GM19372 (cell line): Measurements from ENCODE around the gene HCLS1.
"Not testable (repeated sequence)": the region's sequence is repeated elsewhere in the genome, so short reads cannot be mapped to it uniquely, and the experiment has no call there.

Source experiments
- ATAC-seq: cut with Tn5 transposase; IDR thresholded peaks from one replicate; pipeline ENCODE4 v1.9.1; 2021; ENCODE audit warnings: mild to moderate bottlenecking, low read depth, moderate library complexity; ENCODE audit not compliant: unreplicated experiment

The HCLS1 gene

GRCh38 chr3:121660356-121661171 is at the start of gene HCLS1:
HCLS1 (minus strand) TSS chr3:121660903; CDS start chr3:121658347, 2,556 bp downstream.
- peak; percentile 85 for ATAC-seq

DNA sequence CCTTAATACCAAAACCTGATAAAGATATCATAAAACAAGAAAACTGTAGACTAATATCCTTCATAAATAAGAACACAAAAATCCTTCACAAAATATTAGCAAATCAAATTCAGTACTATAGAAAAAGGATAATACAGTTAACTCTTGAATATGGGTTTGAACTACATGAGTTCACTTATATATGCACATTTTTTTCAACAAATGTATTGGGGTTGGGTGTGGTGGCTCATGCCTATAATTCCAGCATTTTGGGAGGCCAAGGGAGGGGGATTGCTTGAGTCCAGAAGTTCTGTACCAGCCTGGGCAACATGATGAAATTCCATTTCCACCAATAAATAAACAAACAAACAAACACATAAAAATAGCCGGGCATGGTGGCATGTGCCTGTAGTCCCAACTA is 49.6 kb upstream of the HCLS1 start:
- no peak for ATAC-seq

- ATAC-seq: no peak
These were observed 47.0 kb upstream of the HCLS1 start for GRCh38 chr3:121707531-121708273.

DNA sequence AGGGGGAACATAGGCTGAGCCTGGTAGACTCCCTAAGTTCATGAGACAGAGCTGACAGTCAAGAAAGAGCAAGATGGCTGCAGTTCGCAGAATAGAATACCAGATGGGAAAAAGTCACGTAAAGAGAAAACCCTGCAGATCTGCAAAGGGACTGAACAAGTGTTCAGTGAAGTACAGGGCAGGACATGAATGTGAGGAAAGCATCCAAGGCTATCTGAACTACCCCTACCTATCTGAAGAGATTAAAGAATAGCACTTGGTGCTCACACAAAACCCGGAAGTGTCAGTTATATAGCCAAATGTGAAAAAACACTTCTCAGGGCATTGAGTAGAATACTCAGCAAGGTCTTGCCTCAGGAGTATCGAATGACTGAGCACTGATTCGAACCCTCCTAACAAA is 44.8 kb upstream of the HCLS1 start:
- ATAC-seq: no peak

- ATAC-seq: no peak
These were observed 43.3 kb upstream of the HCLS1 start for GRCh38 chr3:121703973-121704372.

GRCh38 chr3:121698901-121699300 is 38.2 kb upstream of the HCLS1 start:
- ATAC-seq: no peak

GRCh38 chr3:121698476-121698875 is 37.8 kb upstream of the HCLS1 start:
- ATAC-seq: no peak

DNA sequence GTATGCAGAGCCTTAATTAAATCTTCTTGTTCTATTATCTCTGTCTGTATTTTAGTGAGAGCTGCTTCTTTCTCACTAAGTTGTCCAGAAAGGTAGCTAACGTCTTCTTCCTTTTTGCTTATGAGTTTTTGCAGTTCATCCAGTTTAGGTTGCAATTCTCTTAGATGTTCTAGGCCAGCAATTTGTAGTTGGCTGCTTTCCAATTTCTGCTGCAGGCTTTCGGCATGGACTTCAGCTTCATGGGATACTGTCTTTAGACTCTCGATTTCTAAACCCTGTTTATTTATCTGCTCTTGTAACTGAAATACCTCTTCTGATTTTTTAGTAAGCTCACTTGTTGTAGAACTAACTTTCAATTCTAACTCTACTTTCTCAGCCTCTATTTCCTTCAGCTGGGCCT is 35.5 kb upstream of the HCLS1 start:
- ATAC-seq: no peak

- ATAC-seq: no peak
These were observed 31.5 kb upstream of the HCLS1 start for GRCh38 chr3:121692010-121692699.

- no peak for ATAC-seq
These were observed 30.2 kb upstream of the HCLS1 start for GRCh38 chr3:121690777-121691405.

DNA sequence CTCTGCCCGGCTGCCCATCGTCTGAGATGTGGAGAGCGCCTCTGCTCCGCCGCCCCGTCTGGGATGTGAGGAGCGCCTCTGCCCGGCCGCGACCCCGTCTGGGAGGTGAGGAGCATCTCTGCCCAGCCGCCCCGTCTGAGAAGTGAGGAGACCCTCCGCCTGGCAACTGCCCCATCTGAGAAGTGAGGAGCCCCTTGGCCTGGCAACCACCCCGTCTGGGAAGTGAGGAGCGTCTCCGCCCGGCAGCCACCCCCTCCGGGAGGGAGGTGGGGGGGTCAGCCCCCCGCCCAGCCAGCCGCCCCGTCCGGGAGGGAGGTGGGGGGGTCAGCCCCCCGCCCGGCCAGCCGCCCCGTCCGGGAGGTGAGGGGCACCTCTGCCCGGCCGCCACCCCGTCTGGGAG is 28.0 kb upstream of the HCLS1 start:
- not testable (repeated sequence) for ATAC-seq

- ATAC-seq: no peak
These were observed 21.1 kb upstream of the HCLS1 start for GRCh38 chr3:121681792-121682191.

DNA sequence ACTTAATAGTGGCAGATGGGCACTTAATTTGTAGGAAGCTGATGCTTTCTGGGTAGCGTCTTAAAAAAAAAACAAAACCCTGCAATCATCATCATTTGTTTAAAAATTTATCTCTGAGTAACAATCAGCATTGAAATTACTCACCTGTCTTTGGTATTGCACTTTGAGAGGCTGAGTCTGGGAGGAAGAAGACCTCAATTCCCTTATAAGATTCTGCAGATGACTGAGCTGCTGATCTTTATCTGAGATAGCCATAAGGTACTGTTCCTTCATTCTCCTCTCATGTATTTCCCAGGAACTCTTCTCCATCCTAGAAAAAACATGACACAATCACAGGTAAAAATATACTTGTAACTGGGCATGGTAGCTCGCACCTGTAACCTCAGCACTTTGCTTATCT is 16.4 kb upstream of the HCLS1 start:
- no peak for ATAC-seq

DNA sequence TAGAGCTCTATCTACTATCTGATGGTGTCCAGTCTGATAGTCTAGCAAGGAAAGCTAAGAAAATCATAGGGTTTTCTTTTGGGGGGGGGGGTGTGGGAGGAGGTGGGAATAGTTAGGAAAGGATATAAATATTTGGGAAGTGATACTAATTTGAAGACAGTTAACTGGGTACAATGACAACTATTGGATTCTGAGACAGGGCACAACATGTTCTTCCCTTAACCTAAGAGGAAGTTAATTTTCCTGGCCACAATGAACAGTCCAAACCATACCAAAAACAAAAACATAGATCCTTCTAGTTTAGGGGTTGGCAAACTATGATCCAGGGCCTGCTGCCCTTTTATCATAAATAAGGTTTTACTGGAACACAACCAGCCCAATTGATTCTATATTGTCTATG is 10.0 kb upstream of the HCLS1 start:
- no peak for ATAC-seq

DNA sequence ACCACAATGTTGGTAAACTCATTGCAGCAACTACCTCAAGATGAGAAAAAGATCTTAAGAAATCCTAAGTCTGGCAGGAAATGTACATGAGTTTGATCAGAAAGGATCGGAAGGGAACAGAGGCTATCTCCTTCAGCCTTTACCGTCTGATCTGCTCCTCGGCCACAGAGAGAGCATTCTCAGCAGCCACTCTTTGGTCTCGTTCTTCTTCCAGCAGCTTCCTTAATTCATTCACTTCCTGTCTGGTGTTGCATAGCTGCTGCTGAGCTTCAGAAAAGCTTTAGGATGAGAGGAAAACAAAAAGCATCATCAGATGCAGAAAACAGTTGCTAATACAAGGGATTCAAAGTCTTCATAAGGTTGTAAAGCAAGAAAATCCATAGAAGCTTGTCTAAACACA is 6.6 kb upstream of the HCLS1 start:
- ATAC-seq: no peak

- ATAC-seq: no peak
These were observed 4.8 kb upstream of the HCLS1 start for GRCh38 chr3:121665488-121665887.

DNA sequence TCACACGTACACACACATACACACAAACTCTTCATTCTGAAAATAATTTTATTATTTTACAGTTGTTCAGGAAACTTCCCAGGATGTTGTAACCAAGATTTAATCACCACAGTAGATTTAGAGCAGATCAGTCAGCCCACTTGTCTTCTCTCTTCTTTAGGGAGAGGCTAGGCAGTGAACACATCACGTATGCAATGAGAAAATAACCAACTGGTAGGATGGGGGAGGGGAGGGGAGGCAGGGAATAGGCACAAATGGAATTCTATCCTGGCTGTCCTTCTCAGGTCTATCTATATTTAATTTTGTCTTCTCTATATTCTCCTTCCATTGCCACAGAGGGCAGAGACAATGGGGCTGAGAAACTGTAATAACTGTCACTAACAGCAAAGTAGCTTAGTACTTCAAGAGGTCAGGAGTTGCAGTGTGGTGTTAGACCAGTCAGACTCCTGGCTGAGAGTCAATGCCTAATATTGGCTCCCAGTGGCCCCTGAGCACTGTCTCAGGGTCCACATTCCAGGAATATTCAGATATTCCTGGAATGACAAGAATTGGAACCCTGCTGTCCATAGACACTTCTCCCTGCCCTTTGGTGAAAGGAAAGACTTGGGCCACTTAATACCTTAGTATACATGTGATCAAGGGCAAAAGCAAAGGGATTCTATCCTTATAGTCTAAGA is 2.6 kb upstream of the HCLS1 start:
- ATAC-seq: no peak

- no peak for ATAC-seq
These were observed 2.0 kb upstream of the HCLS1 start for GRCh38 chr3:121662742-121663141.

- ATAC-seq: no peak
These were observed 673 bp upstream of the HCLS1 start for GRCh38 chr3:121661376-121661775.

- no peak for ATAC-seq
These were observed 1.1 kb downstream of the HCLS1 start for GRCh38 chr3:121659586-121659985.
